ENCODE data around the gene STK32B. TPM values are rescaled to one million over a fixed set of nuclear protein-coding genes. Genes with fewer than 3 reads are reported as not detected.

The STK32B gene
- total and polyA plus RNA-seq, 2 donors (not counting 1 experiment from before 2014, with no cell fraction given) = 0.22 to 0.30 TPM

- Histone ChIP-seq H2AFZ (ENCODE audit: insufficient read depth, low read depth, low read length, poor library complexity, severe bottlenecking) (no peak overlapping the region), H3K4me3 (ENCODE audit: control extremely low read depth in 1 of 5, extremely low read depth in 1 of 5, insufficient read depth in 1 of 5, low read depth in 2 of 5, low read length in 4 of 5) (no peak overlapping the region), H4K20me1 (ENCODE audit: control insufficient read depth, insufficient read depth, low read length, poor library complexity, severe bottlenecking) (no peaks in the 10 kb centered on the region), H3K9me3 (ENCODE audit: control extremely low read depth in 1 of 3, control insufficient read depth in 2 of 3, insufficient read depth in 1 of 3, low read length in 2 of 3) (peaks cover 0 to 6% (median 0%) of the 10 kb centered on the region in 3 donors), H3K9ac (ENCODE audit: low read length) (no peak overlapping the region), H3K27me3 (replicated peaks in 1 of 4; ENCODE audit: control extremely low read depth in 1 of 4, control insufficient read depth in 3 of 4, insufficient read depth in 4 of 4, low read length in 3 of 4) (no peaks in the 10 kb centered on the region), H3K36me3 (replicated peaks in 1 of 2; ENCODE audit: control extremely low read depth in 1 of 2, control insufficient read depth in 1 of 2, extremely low read depth in 1 of 2, insufficient read depth in 2 of 2, low read length in 1 of 2) (no peaks in the 10 kb centered on the region), H3K4me2 (replicated peaks; ENCODE audit: low read depth, low read length, poor library complexity, severe bottlenecking) (no peak overlapping the region), H3K27ac (ENCODE audit: low read length in 2 of 2) (no peak overlapping the region), H3K79me2 (ENCODE audit: control insufficient read depth, insufficient read depth, low read length) (no peaks in the 10 kb centered on the region), H3K4me1 (ENCODE audit: control insufficient read depth in 2 of 2, insufficient read depth in 2 of 2, low read length in 2 of 2) (no peaks in the 10 kb centered on the region)
- 90% methylated on average over 1 of the region's 1 CpG for WGBS (ENCODE audit: insufficient coverage)
- ChIA-PET POLR2A (no interaction called here), CTCF (no interaction called here)
- Mint-ChIP-seq H3K4me3 (no peak overlapping the region), H3K27ac (no peak overlapping the region), H3K9me3 (ENCODE audit: insufficient read depth) (no peaks in the 10 kb centered on the region), H3K27me3 (no peaks in the 10 kb centered on the region), H3K4me1 (no peaks in the 10 kb centered on the region)
- TF ChIP-seq EZH2 (IDR thresholded peaks at IDR 0.05; ENCODE audit: borderline replicate concordance, insufficient read depth, low read depth, low read length, poor library complexity, severe bottlenecking) (no peak), CTCF (IDR thresholded peaks at IDR 0.05) (no peak)
- DNase-seq = no peak
- ATAC-seq (ENCODE audit: low read depth) = no peak
- intact Hi-C loops (cut with micrococcal nuclease) = no loop called here
Observed at GRCh38 chr4:5463361-5463760, 412.1 kb downstream of the STK32B start.

- Histone ChIP-seq H3K27me3 (replicated peaks in 1 of 4; ENCODE audit: control extremely low read depth in 1 of 4, control insufficient read depth in 3 of 4, insufficient read depth in 4 of 4, low read length in 3 of 4) (no peaks in the 10 kb centered on the region), H3K4me3 (ENCODE audit: control extremely low read depth in 1 of 5, extremely low read depth in 1 of 5, insufficient read depth in 1 of 5, low read depth in 2 of 5, low read length in 4 of 5) (no peak overlapping the region), H3K9me3 (ENCODE audit: control extremely low read depth in 1 of 3, control insufficient read depth in 2 of 3, insufficient read depth in 1 of 3, low read length in 2 of 3) (no peaks in the 10 kb centered on the region), H4K20me1 (ENCODE audit: control insufficient read depth, insufficient read depth, low read length, poor library complexity, severe bottlenecking) (no peaks in the 10 kb centered on the region), H2AFZ (ENCODE audit: insufficient read depth, low read depth, low read length, poor library complexity, severe bottlenecking) (no peak overlapping the region), H3K79me2 (ENCODE audit: control insufficient read depth, insufficient read depth, low read length) (no peaks in the 10 kb centered on the region), H3K4me1 (ENCODE audit: control insufficient read depth in 2 of 2, insufficient read depth in 2 of 2, low read length in 2 of 2) (no peaks in the 10 kb centered on the region), H3K9ac (ENCODE audit: low read length) (no peak overlapping the region), H3K4me2 (replicated peaks; ENCODE audit: low read depth, low read length, poor library complexity, severe bottlenecking) (no peak overlapping the region), H3K36me3 (replicated peaks in 1 of 2; ENCODE audit: control extremely low read depth in 1 of 2, control insufficient read depth in 1 of 2, extremely low read depth in 1 of 2, insufficient read depth in 2 of 2, low read length in 1 of 2) (no peaks in the 10 kb centered on the region), H3K27ac (ENCODE audit: low read length in 2 of 2) (no peak overlapping the region)
- Mint-ChIP-seq H3K4me3 (no peak overlapping the region), H3K27ac (no peak overlapping the region), H3K27me3 (no peaks in the 10 kb centered on the region), H3K9me3 (ENCODE audit: insufficient read depth) (no peaks in the 10 kb centered on the region), H3K4me1 (no peaks in the 10 kb centered on the region)
- TF ChIP-seq EZH2 (IDR thresholded peaks at IDR 0.05; ENCODE audit: borderline replicate concordance, insufficient read depth, low read depth, low read length, poor library complexity, severe bottlenecking) (no peak), CTCF (IDR thresholded peaks at IDR 0.05) (no peak)
- ChIA-PET POLR2A (no interaction called here), CTCF (interaction anchor here (0.7 kb wide), 1 partner anchor 976 kb away, joined by 3 read pairs; no protein-coding TSS in a partner anchor)
- intact Hi-C loops (cut with micrococcal nuclease) = no loop called here
- no peak for ATAC-seq (ENCODE audit: low read depth)
- no peak for DNase-seq
- WGBS (ENCODE audit: insufficient coverage) = 91% methylated on average over 14 of the region's 15 CpGs
Observed at GRCh38 chr4:5463936-5464650, 412.8 kb downstream of the STK32B start.
